ENCODE results near the gene PACSIN2. TPM values are rescaled to one million over a fixed set of nuclear protein-coding genes. Genes with fewer than 3 reads are reported as not detected.

The PACSIN2 gene
- total RNA-seq, 5 donors from 2014 or later (not counting 1 experiment from before 2014, with no cell fraction given), result 25.9 to 49.0 (median 40.4) TPM

DNA sequence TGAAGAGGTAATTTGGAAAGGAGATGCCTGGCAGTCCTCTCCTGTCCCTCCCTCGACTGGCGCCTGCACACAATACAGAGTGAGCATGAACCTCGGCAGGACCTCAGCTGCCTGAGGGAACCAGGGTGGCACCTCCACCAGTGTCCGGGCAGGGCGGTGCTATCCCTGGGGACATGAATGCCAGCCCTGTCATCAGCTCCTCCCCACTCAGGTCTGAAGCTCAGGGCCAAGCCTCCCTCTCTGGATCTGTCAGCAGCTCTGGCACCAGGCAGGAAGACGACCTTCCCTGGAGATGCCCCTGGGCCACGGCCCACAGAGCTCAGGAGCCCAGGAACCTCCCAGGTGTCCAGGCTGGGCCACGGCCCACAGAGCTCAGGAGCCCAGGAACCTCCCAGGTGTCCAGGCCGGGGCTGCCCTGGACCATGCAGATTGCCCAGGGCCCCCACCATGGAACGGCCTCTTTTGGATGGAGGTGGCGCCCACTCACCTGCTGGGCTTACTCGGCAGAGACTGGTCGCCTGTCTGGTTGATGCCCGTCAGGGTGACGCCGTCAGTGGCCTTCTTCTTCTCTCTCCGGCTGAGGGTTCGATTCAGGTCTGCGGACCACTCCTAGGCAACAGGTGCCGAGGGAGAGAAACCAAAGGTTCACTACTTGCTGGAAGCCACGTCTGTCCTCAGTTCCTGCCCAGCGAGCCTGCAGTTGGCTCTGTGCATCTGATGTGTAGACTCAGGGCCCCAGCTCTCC lies 136.2 kb downstream of the PACSIN2 start:
- Mint-ChIP-seq H3K27ac (no peak overlapping the region), H3K4me1 (no peaks in the 10 kb centered on the region), H3K27me3 (no peaks in the 10 kb centered on the region), H3K36me3 (peaks cover 43% of the 10 kb centered on the region), H3K9me3 (no peaks in the 10 kb centered on the region), H3K4me3 (no peak overlapping the region)
- POLR2A ChIA-PET, result no interaction called here
- 93% methylated on average over 22 of the region's 22 CpGs for WGBS (ENCODE audit: insufficient coverage)
- peaks cover 34 to 93% of the 10 kb centered on the region in 2 donors for H3K36me3 ChIP-seq (ENCODE audit: control insufficient read depth in 2 of 2, extremely low read depth in 1 of 2, insufficient read depth in 1 of 2, low read length in 1 of 2)
- H3K4me1 ChIP-seq (ENCODE audit: control insufficient read depth in 1 of 2, extremely low read depth in 1 of 2, insufficient read depth in 2 of 2, low read length in 2 of 2), result no peaks in the 10 kb centered on the region
- no peak overlapping the region for H3K4me3 ChIP-seq (ENCODE audit: control insufficient read depth in 1 of 2, extremely low read depth in 1 of 2, low read length in 1 of 2)
- ATAC-seq (replicated peaks in 1 of 4) (no peak), DNase-seq (no peak)
- CTCF ChIA-PET, result no interaction called here
- no peaks in the 10 kb centered on the region for H3K27me3 ChIP-seq (replicated peaks in 1 of 2; ENCODE audit: control insufficient read depth in 2 of 2, extremely low read depth in 1 of 2, insufficient read depth in 2 of 2, low read length in 1 of 2)
- H3K27ac ChIP-seq (ENCODE audit: low read length), result no peak overlapping the region
- H3K9me3 ChIP-seq, result no peaks in the 10 kb centered on the region

- DNase-seq (no peak), ATAC-seq (replicated peaks in 1 of 4) (no peak)
- Mint-ChIP-seq H3K27ac (no peak overlapping the region), H3K36me3 (peaks cover 43% of the 10 kb centered on the region), H3K27me3 (no peaks in the 10 kb centered on the region), H3K4me1 (no peaks in the 10 kb centered on the region), H3K9me3 (no peaks in the 10 kb centered on the region), H3K4me3 (no peak overlapping the region)
- WGBS (ENCODE audit: insufficient coverage), result 95% methylated on average over 12 of the region's 12 CpGs
- POLR2A ChIA-PET, result no interaction called here
- Histone ChIP-seq H3K4me1 (ENCODE audit: control insufficient read depth in 1 of 2, extremely low read depth in 1 of 2, insufficient read depth in 2 of 2, low read length in 2 of 2) (no peaks in the 10 kb centered on the region), H3K27ac (ENCODE audit: low read length) (no peak overlapping the region), H3K9me3 (no peaks in the 10 kb centered on the region), H3K27me3 (replicated peaks in 1 of 2; ENCODE audit: control insufficient read depth in 2 of 2, extremely low read depth in 1 of 2, insufficient read depth in 2 of 2, low read length in 1 of 2) (no peaks in the 10 kb centered on the region), H3K4me3 (ENCODE audit: control insufficient read depth in 1 of 2, extremely low read depth in 1 of 2, low read length in 1 of 2) (no peak overlapping the region), H3K36me3 (ENCODE audit: control insufficient read depth in 2 of 2, extremely low read depth in 1 of 2, insufficient read depth in 1 of 2, low read length in 1 of 2) (peaks cover 29 to 93% of the 10 kb centered on the region in 2 donors)
- CTCF ChIA-PET, result interaction anchor here in 1 of 2 donors (0.6 kb wide), 1 partner anchor 61 kb away, joined by 3 read pairs; no protein-coding TSS in a partner anchor
These were observed 137.2 kb downstream of the PACSIN2 start for GRCh38 chr22:42877597-42878340.

DNA sequence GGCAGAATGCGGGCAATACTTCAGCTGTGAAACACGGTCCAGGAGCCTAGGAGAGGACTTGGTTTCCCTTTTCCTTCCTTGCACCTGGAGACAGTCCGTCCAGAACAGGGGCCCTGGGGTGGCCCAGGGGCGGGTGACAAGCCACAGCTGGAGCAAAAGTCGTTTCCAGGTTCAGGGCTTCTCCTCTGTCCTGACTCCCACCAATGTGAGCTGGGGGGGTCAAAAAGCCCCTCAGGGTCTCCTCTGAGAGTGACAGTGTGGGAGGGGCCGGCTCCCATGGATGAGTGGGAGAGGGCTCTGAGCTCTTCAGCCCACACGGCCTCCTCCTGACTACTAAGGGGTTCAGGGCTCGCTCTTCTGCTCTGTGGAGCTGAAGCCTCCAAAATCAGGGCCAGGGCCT lies 137.8 kb downstream of the PACSIN2 start:
- peaks cover 34 to 93% of the 10 kb centered on the region in 2 donors for H3K36me3 ChIP-seq (ENCODE audit: control insufficient read depth in 2 of 2, extremely low read depth in 1 of 2, insufficient read depth in 1 of 2, low read length in 1 of 2)
- WGBS (ENCODE audit: insufficient coverage), result 80% methylated on average over 4 of the region's 8 CpGs
- peaks cover 41% of the 10 kb centered on the region for H3K36me3 Mint-ChIP-seq

DNA sequence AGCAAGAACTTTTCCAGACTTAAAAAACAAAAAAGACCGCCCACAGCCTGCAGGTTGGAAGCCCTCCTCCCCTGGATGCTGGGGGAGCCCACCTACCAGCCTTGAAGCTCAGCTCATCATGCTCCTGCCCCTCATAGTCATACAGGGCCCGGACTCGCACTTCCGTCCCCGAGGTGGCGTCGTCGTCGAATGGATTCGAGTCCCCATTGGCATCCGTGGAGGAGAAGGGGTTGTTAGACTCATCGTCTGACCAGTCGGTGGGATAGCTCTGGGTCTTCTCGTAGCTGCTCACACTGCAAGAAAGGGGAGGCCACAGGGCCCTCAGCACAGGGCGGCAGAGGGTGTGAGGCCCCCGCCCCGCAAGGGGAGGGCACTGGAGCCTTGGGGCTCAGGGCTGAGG lies 138.9 kb downstream of the PACSIN2 start:
- Mint-ChIP-seq H3K9me3 (no peaks in the 10 kb centered on the region), H3K27ac (no peak overlapping the region), H3K4me3 (no peak overlapping the region), H3K36me3 (peaks cover 46% of the 10 kb centered on the region), H3K27me3 (no peaks in the 10 kb centered on the region), H3K4me1 (no peaks in the 10 kb centered on the region)
- Histone ChIP-seq H3K27me3 (replicated peaks in 1 of 2; ENCODE audit: control insufficient read depth in 2 of 2, extremely low read depth in 1 of 2, insufficient read depth in 2 of 2, low read length in 1 of 2) (no peaks in the 10 kb centered on the region), H3K27ac (ENCODE audit: low read length) (no peak overlapping the region), H3K36me3 (ENCODE audit: control insufficient read depth in 2 of 2, extremely low read depth in 1 of 2, insufficient read depth in 1 of 2, low read length in 1 of 2) (peaks cover 39 to 91% of the 10 kb centered on the region in 2 donors), H3K4me1 (ENCODE audit: control insufficient read depth in 1 of 2, extremely low read depth in 1 of 2, insufficient read depth in 2 of 2, low read length in 2 of 2) (no peaks in the 10 kb centered on the region), H3K4me3 (ENCODE audit: control insufficient read depth in 1 of 2, extremely low read depth in 1 of 2, low read length in 1 of 2) (no peak overlapping the region), H3K9me3 (no peaks in the 10 kb centered on the region)
- no peak for ATAC-seq (replicated peaks in 1 of 4)
- no peak for DNase-seq
- CTCF ChIA-PET, result interaction anchor here in 1 of 2 donors (0.5 kb wide), 1 partner anchor 27 kb away, joined by 5 read pairs; no protein-coding TSS in a partner anchor
- 96% methylated on average over 11 of the region's 17 CpGs for whole genome bisulfite sequencing (ENCODE audit: insufficient coverage)
- POLR2A ChIA-PET, result no interaction called here

More for the DNA sequence above, 137.8 kb downstream of the PACSIN2 start:
- H3K9me3 Mint-ChIP-seq, result no peaks in the 10 kb centered on the region
- H3K27me3 Mint-ChIP-seq, result no peaks in the 10 kb centered on the region
- no peaks in the 10 kb centered on the region for H3K4me1 ChIP-seq (ENCODE audit: control insufficient read depth in 1 of 2, extremely low read depth in 1 of 2, insufficient read depth in 2 of 2, low read length in 2 of 2)
- no peaks in the 10 kb centered on the region for H3K4me1 Mint-ChIP-seq
- DNase-seq, result no peak
- ATAC-seq (replicated peaks in 1 of 4), result no peak
- no peaks in the 10 kb centered on the region for H3K9me3 ChIP-seq
- no peak overlapping the region for H3K4me3 Mint-ChIP-seq
- no peak overlapping the region for H3K27ac ChIP-seq (ENCODE audit: low read length)
- CTCF ChIA-PET, result interaction anchor here in 1 of 2 donors (0.6 kb wide), 1 partner anchor 60 kb away, joined by 3 read pairs; no protein-coding TSS in a partner anchor
- H3K27ac Mint-ChIP-seq, result no peak overlapping the region
- no peak overlapping the region for H3K4me3 ChIP-seq (ENCODE audit: control insufficient read depth in 1 of 2, extremely low read depth in 1 of 2, low read length in 1 of 2)
- H3K27me3 ChIP-seq (replicated peaks in 1 of 2; ENCODE audit: control insufficient read depth in 2 of 2, extremely low read depth in 1 of 2, insufficient read depth in 2 of 2, low read length in 1 of 2), result no peaks in the 10 kb centered on the region
- POLR2A ChIA-PET, result no interaction called here

DNA sequence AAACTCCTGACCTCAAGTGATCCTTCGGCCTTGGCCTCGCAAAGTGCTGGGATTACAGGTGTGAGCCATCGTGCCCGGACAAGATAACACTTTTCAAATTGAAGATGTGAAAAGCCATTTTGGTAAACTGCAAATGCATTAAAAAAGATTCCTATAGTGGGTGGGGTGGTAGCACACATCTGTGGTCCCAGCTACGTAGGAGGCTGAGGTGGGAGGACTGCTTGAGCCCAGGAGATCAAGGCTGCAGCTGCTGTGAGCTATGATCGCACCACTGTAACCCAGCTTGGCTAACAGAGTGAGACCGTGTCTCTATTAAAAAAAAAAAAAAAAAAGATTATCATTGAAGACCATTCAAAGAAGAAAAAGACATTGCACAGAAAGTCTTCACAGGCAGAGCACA lies 140.9 kb downstream of the PACSIN2 start:
- DNase-seq (no peak), ATAC-seq (replicated peaks in 1 of 4) (no peak)
- Histone ChIP-seq H3K27me3 (replicated peaks in 1 of 2; ENCODE audit: control insufficient read depth in 2 of 2, extremely low read depth in 1 of 2, insufficient read depth in 2 of 2, low read length in 1 of 2) (no peaks in the 10 kb centered on the region), H3K4me1 (ENCODE audit: control insufficient read depth in 1 of 2, extremely low read depth in 1 of 2, insufficient read depth in 2 of 2, low read length in 2 of 2) (no peaks in the 10 kb centered on the region), H3K36me3 (ENCODE audit: control insufficient read depth in 2 of 2, extremely low read depth in 1 of 2, insufficient read depth in 1 of 2, low read length in 1 of 2) (peaks cover 29 to 85% of the 10 kb centered on the region in 2 donors), H3K9me3 (no peaks in the 10 kb centered on the region), H3K27ac (ENCODE audit: low read length) (no peak overlapping the region), H3K4me3 (ENCODE audit: control insufficient read depth in 1 of 2, extremely low read depth in 1 of 2, low read length in 1 of 2) (no peak overlapping the region)
- no peaks in the 10 kb centered on the region for H3K4me1 Mint-ChIP-seq
- ChIA-PET CTCF (interaction anchor here in 1 of 2 donors (0.7 kb wide), 1 partner anchor 1867 kb away, joined by 4 read pairs; no protein-coding TSS in a partner anchor), POLR2A (interaction anchor here in 1 of 2 donors (0.6 kb wide), 1 partner anchor 259 kb away, joined by 3 read pairs; no protein-coding TSS in a partner anchor)
- no peak overlapping the region for H3K27ac Mint-ChIP-seq
- H3K36me3 Mint-ChIP-seq, result peaks cover 55% of the 10 kb centered on the region
- H3K9me3 Mint-ChIP-seq, result no peaks in the 10 kb centered on the region
- WGBS (ENCODE audit: insufficient coverage), result 100% methylated on average over 1 of the region's 7 CpGs
- no peak overlapping the region for H3K4me3 Mint-ChIP-seq
- no peaks in the 10 kb centered on the region for H3K27me3 Mint-ChIP-seq

- ATAC-seq (replicated peaks in 1 of 4), result no peak
- Histone ChIP-seq H3K4me3 (ENCODE audit: control insufficient read depth in 1 of 2, extremely low read depth in 1 of 2, low read length in 1 of 2) (no peak overlapping the region), H3K27me3 (replicated peaks in 1 of 2; ENCODE audit: control insufficient read depth in 2 of 2, extremely low read depth in 1 of 2, insufficient read depth in 2 of 2, low read length in 1 of 2) (no peaks in the 10 kb centered on the region), H3K4me1 (ENCODE audit: control insufficient read depth in 1 of 2, extremely low read depth in 1 of 2, insufficient read depth in 2 of 2, low read length in 2 of 2) (no peaks in the 10 kb centered on the region), H3K9me3 (no peaks in the 10 kb centered on the region), H3K27ac (ENCODE audit: low read length) (no peak overlapping the region), H3K36me3 (ENCODE audit: control insufficient read depth in 2 of 2, extremely low read depth in 1 of 2, insufficient read depth in 1 of 2, low read length in 1 of 2) (peaks cover 27 to 81% of the 10 kb centered on the region in 2 donors)
- ChIA-PET CTCF (interaction anchor here in 1 of 2 donors (0.7 kb wide), 1 partner anchor 835 kb away, joined by 4 read pairs; no protein-coding TSS in a partner anchor), POLR2A (no interaction called here)
- Mint-ChIP-seq H3K27me3 (no peaks in the 10 kb centered on the region), H3K36me3 (peaks cover 50% of the 10 kb centered on the region), H3K4me3 (no peak overlapping the region), H3K4me1 (no peaks in the 10 kb centered on the region), H3K9me3 (no peaks in the 10 kb centered on the region), H3K27ac (no peak overlapping the region)
- DNase-seq, result no peak
These were observed 141.6 kb downstream of the PACSIN2 start for GRCh38 chr22:42873356-42873755.

Measured in T-cell (primary cell).